GM20431 (cell line): ENCODE data around the gene SETBP1.
"Not testable (repeated sequence)": the region's sequence is repeated elsewhere in the genome, so short reads cannot be mapped to it uniquely, and the experiment has no call there.

Experiments used
- in situ Hi-C: fragments of 300-500 bp; cut with MseI, MboI; formaldehyde crosslinking; loops from one replicate; pipeline ENCODE4 v1.15.0; 2020; ENCODE audit warnings: low sequenced_read_pairs; ENCODE audit not compliant: unreplicated experiment

SETBP1 gene

GRCh38 chr18:44778788-44779187, 98.1 kb downstream of the SETBP1 start:
- in situ Hi-C loops, result no loop called here

- in situ Hi-C loops, result no loop called here
Measured at GRCh38 chr18:44779753-44780292, 99.1 kb downstream of the SETBP1 start.

GRCh38 chr18:44781886-44782285, 101.2 kb downstream of the SETBP1 start:
- in situ Hi-C loops, result no loop called here

- in situ Hi-C loops, result no loop called here
Measured at GRCh38 chr18:44782617-44783016, 101.9 kb downstream of the SETBP1 start.

GRCh38 chr18:44783371-44783770, 102.7 kb downstream of the SETBP1 start:
- in situ Hi-C loops, result no loop called here

- in situ Hi-C loops, result no loop called here
Measured at GRCh38 chr18:44786257-44786656, 105.6 kb downstream of the SETBP1 start.

- in situ Hi-C loops, result no loop called here
Measured at GRCh38 chr18:44786688-44787087, 106.0 kb downstream of the SETBP1 start.

- in situ Hi-C loops, result no loop called here
Measured at GRCh38 chr18:44788334-44788733, 107.6 kb downstream of the SETBP1 start.

- in situ Hi-C loops, result no loop called here
Measured at GRCh38 chr18:44789710-44790109, 109.0 kb downstream of the SETBP1 start.

GRCh38 chr18:44790860-44791259, 110.2 kb downstream of the SETBP1 start:
- in situ Hi-C loops, result no loop called here

- in situ Hi-C loops, result no loop called here
Measured at GRCh38 chr18:44791520-44791919, 110.8 kb downstream of the SETBP1 start.

- in situ Hi-C loops, result no loop called here
Measured at GRCh38 chr18:44792456-44793061, 111.9 kb downstream of the SETBP1 start.

GRCh38 chr18:44793194-44793593, 112.5 kb downstream of the SETBP1 start:
- in situ Hi-C loops, result no loop called here

GRCh38 chr18:44793685-44794084, 113.0 kb downstream of the SETBP1 start:
- in situ Hi-C loops, result no loop called here

- in situ Hi-C loops, result no loop called here
Measured at GRCh38 chr18:44795241-44795640, 114.6 kb downstream of the SETBP1 start.

GRCh38 chr18:44796429-44797428, 116.0 kb downstream of the SETBP1 start:
- in situ Hi-C loops, result no loop called here

GRCh38 chr18:44798433-44799048, 117.9 kb downstream of the SETBP1 start:
- in situ Hi-C loops, result no loop called here

GRCh38 chr18:44799382-44799906, 118.8 kb downstream of the SETBP1 start:
- in situ Hi-C loops, result no loop called here

- in situ Hi-C loops, result no loop called here
Measured at GRCh38 chr18:44799907-44800421, 119.3 kb downstream of the SETBP1 start.

GRCh38 chr18:44800766-44801165, 120.1 kb downstream of the SETBP1 start:
- in situ Hi-C loops, result not testable (repeated sequence)
